Ovary (tissue), 3 donors: Measurements from ENCODE around the gene MZT2B.
"Not testable (repeated sequence)": the region's sequence is repeated elsewhere in the genome, so short reads cannot be mapped to it uniquely, and the experiment has no call there.

Experiments
- EP300 ChIP-seq: sonication (generic); formaldehyde crosslinking; IDR thresholded peaks from one replicate; pipeline ENCODE4 v1.6.1; 2017; ENCODE audit warnings: antibody characterized with exemption
- POLR2A ChIP-seq: fragments of 450-650 bp; IDR thresholded peaks from one replicate; pipeline ENCODE4 v1.6.1; 2017; ENCODE audit warnings: antibody characterized with exemption, mild to moderate bottlenecking, moderate library complexity
- TF ChIP-seq, protein P1 (sequence below), 3 donors: fragments of 450-650 bp in 2 of 3; fragments of 200-600 bp in 1 of 3; IDR thresholded peaks; one replicate each; pipeline versions ENCODE4 v1.5.1 to v1.8.0; 2016 to 2022; ENCODE audit warnings: antibody characterized with exemption in 3 of 3, mild to moderate bottlenecking in 1 of 3
- donor health status: DM: no; HTN: no; CAD: no.

GRCh38 chr2:130145006-130145414 lies 37.1 kb upstream of the MZT2B start, which contains the start of gene CCDC74B:
- TF ChIP-seq, protein P1, sequence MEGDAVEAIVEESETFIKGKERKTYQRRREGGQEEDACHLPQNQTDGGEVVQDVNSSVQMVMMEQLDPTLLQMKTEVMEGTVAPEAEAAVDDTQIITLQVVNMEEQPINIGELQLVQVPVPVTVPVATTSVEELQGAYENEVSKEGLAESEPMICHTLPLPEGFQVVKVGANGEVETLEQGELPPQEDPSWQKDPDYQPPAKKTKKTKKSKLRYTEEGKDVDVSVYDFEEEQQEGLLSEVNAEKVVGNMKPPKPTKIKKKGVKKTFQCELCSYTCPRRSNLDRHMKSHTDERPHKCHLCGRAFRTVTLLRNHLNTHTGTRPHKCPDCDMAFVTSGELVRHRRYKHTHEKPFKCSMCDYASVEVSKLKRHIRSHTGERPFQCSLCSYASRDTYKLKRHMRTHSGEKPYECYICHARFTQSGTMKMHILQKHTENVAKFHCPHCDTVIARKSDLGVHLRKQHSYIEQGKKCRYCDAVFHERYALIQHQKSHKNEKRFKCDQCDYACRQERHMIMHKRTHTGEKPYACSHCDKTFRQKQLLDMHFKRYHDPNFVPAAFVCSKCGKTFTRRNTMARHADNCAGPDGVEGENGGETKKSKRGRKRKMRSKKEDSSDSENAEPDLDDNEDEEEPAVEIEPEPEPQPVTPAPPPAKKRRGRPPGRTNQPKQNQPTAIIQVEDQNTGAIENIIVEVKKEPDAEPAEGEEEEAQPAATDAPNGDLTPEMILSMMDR (IDR thresholded peaks at IDR 0.05): not testable (repeated sequence)
- not testable (repeated sequence) for TF ChIP-seq POLR2A, EP300
